ENCODE measurements around the gene TMEM41A. TPM values are rescaled to one million over a fixed set of nuclear protein-coding genes. Genes with fewer than 3 reads are reported as not detected.

The TMEM41A gene
- polyA plus RNA-seq, 1 donor (not counting 4 experiments of a cell fraction or from before 2014, with no cell fraction given) = 31.9 TPM

DNA sequence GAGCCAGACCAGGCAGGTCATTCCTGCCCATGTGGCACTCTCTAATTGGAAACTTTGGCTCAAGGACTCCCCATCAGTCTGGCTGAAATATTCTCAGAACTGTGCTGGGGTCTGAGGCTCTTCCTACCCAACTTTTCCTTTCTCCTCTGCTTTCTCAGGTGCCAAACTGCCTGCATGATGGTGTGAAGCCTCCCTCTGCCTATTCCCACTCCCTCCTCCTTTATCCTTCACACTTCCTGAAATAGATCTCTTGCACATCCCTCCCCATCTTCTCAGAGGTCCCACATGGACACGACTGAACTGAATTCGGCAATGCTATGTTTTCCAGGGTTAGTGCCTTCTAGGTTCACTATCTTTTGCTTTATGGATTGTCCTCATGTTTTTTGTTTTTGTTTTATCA, 41.1 kb upstream of the TMEM41A start:
- no peak overlapping the region for H2AFZ ChIP-seq (ENCODE audit: control insufficient read depth, low read length)
- H3K9me3 ChIP-seq (ENCODE audit: control insufficient read depth, low read depth, low read length) = no peaks in the 10 kb centered on the region
- no peaks in the 10 kb centered on the region for H3K36me3 ChIP-seq (ENCODE audit: control insufficient read depth in 2 of 2, extremely low read depth in 1 of 2, insufficient read depth in 2 of 2, low read length in 2 of 2)
- no peak overlapping the region for H3K9ac ChIP-seq (ENCODE audit: control insufficient read depth, extremely low read depth, insufficient read depth, low read length)
- FAIRE-seq (no peak), DNase-seq (ENCODE audit: low read depth, low spot score) (no peak)
- dilution Hi-C loops (cut with MboI; ENCODE audit: extremely low pct_ligation_motif_present, low sequenced_read_pairs) = no loop called here
- peaks cover 12% of the 10 kb centered on the region for H3K4me1 ChIP-seq (ENCODE audit: control insufficient read depth, extremely low read depth, insufficient read depth, low read length)
- H3K27me3 ChIP-seq (ENCODE audit: control insufficient read depth, extremely low read depth, insufficient read depth, low read length) = no peaks in the 10 kb centered on the region
- no peak overlapping the region for H3K4me2 ChIP-seq (ENCODE audit: control insufficient read depth, extremely low read depth, insufficient read depth, low read depth, low read length)
- TF ChIP-seq, protein P1, sequence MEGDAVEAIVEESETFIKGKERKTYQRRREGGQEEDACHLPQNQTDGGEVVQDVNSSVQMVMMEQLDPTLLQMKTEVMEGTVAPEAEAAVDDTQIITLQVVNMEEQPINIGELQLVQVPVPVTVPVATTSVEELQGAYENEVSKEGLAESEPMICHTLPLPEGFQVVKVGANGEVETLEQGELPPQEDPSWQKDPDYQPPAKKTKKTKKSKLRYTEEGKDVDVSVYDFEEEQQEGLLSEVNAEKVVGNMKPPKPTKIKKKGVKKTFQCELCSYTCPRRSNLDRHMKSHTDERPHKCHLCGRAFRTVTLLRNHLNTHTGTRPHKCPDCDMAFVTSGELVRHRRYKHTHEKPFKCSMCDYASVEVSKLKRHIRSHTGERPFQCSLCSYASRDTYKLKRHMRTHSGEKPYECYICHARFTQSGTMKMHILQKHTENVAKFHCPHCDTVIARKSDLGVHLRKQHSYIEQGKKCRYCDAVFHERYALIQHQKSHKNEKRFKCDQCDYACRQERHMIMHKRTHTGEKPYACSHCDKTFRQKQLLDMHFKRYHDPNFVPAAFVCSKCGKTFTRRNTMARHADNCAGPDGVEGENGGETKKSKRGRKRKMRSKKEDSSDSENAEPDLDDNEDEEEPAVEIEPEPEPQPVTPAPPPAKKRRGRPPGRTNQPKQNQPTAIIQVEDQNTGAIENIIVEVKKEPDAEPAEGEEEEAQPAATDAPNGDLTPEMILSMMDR (optimal IDR thresholded peaks at IDR 0.05 in 1 of 3, IDR thresholded peaks at IDR 0.05 in 1 of 3, conservative IDR thresholded peaks at IDR 0.05 in 1 of 3; ENCODE audit: extremely low read depth in 1 of 3, insufficient read depth in 2 of 3, low read length in 3 of 3) = no peak
- no peak for TF ChIP-seq EZH2 (IDR thresholded peaks at IDR 0.05; ENCODE audit: low read length)
- no peaks in the 10 kb centered on the region for H4K20me1 ChIP-seq (ENCODE audit: control insufficient read depth, extremely low read depth, insufficient read depth, low read length)
- no peak overlapping the region for H3K4me3 ChIP-seq (ENCODE audit: control insufficient read depth in 2 of 3, extremely low read depth in 1 of 3, insufficient read depth in 2 of 3, low read depth in 1 of 3, low read length in 3 of 3)
- no peak overlapping the region for H3K27ac ChIP-seq (ENCODE audit: control insufficient read depth, insufficient read depth, low read length)
- no peaks in the 10 kb centered on the region for H3K79me2 ChIP-seq (ENCODE audit: control insufficient read depth, insufficient read depth, low read length)
- no peaks in the 10 kb centered on the region for H3K9me1 ChIP-seq (ENCODE audit: control insufficient read depth, extremely low read depth, insufficient read depth, low read length)

DNA sequence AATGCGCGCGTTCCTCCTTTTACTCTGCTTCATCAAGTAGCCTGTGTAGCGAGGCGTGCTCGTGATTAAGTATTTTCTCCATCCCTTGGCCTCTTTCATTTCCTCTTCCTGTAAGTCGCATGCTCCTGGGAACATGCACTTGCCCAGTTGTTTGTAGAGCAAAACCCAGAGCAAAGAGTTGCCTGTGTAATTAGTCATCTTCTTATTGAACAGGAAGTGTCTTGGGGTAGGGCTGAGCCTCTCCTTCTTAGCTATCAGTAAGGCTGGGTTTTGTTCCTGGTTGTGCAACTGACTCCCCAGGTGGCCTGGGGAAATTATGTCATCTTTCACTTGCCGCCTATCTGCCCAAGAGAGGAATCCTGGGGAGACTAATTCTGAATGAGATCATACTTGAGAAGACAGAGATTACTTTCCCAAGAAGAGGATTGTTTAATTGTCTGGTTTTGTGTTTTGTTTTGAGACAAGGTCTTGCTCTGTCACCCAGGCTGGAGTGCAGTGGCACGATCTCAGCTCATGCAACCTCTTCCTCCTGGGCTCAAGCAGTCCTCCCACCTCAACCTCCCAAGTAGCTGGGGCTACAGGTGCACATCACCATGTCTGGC, 38.6 kb upstream of the TMEM41A start:
- Histone ChIP-seq H3K9me3 (ENCODE audit: control insufficient read depth, low read depth, low read length) (no peaks in the 10 kb centered on the region), H3K4me2 (ENCODE audit: control insufficient read depth, extremely low read depth, insufficient read depth, low read depth, low read length) (peak overlapping the region; percentile 55), H4K20me1 (ENCODE audit: control insufficient read depth, extremely low read depth, insufficient read depth, low read length) (no peaks in the 10 kb centered on the region), H3K4me1 (ENCODE audit: control insufficient read depth, extremely low read depth, insufficient read depth, low read length) (peaks cover 12% of the 10 kb centered on the region), H3K27me3 (ENCODE audit: control insufficient read depth, extremely low read depth, insufficient read depth, low read length) (no peaks in the 10 kb centered on the region), H2AFZ (ENCODE audit: control insufficient read depth, low read length) (peak overlapping the region; percentile 28), H3K9me1 (ENCODE audit: control insufficient read depth, extremely low read depth, insufficient read depth, low read length) (no peaks in the 10 kb centered on the region), H3K4me3 (ENCODE audit: control insufficient read depth in 2 of 3, extremely low read depth in 1 of 3, insufficient read depth in 2 of 3, low read depth in 1 of 3, low read length in 3 of 3) (no peak overlapping the region), H3K36me3 (ENCODE audit: control insufficient read depth in 2 of 2, extremely low read depth in 1 of 2, insufficient read depth in 2 of 2, low read length in 2 of 2) (no peaks in the 10 kb centered on the region), H3K9ac (ENCODE audit: control insufficient read depth, extremely low read depth, insufficient read depth, low read length) (peak overlapping the region; percentile 47), H3K27ac (ENCODE audit: control insufficient read depth, insufficient read depth, low read length) (peak overlapping the region; percentile 28), H3K79me2 (ENCODE audit: control insufficient read depth, insufficient read depth, low read length) (no peaks in the 10 kb centered on the region)
- dilution Hi-C loops (cut with MboI; ENCODE audit: extremely low pct_ligation_motif_present, low sequenced_read_pairs) = no loop called here
- DNase-seq (ENCODE audit: low read depth, low spot score) (peak; percentile 93), FAIRE-seq (peak; percentile 88)
- TF ChIP-seq, protein P1 (optimal IDR thresholded peaks at IDR 0.05 in 1 of 3, IDR thresholded peaks at IDR 0.05 in 1 of 3, conservative IDR thresholded peaks at IDR 0.05 in 1 of 3; ENCODE audit: extremely low read depth in 1 of 3, insufficient read depth in 2 of 3, low read length in 3 of 3) = no peak
- no peak for TF ChIP-seq EZH2 (IDR thresholded peaks at IDR 0.05; ENCODE audit: low read length)

Measured in keratinocyte (primary cell).